ENCODE results near the gene MRPS27. TPM values are rescaled to one million over a fixed set of nuclear protein-coding genes. Genes with fewer than 3 reads are reported as not detected.
A peak's percentile ranks its signal among the peaks of the same experiment; 100 is the strongest.

MRPS27 gene
- total and polyA plus RNA-seq, 2 of the 13 experiments (the other 11 are each of a cell fraction or from before 2014, with no cell fraction given), result 71.8 to 115 TPM

DNA sequence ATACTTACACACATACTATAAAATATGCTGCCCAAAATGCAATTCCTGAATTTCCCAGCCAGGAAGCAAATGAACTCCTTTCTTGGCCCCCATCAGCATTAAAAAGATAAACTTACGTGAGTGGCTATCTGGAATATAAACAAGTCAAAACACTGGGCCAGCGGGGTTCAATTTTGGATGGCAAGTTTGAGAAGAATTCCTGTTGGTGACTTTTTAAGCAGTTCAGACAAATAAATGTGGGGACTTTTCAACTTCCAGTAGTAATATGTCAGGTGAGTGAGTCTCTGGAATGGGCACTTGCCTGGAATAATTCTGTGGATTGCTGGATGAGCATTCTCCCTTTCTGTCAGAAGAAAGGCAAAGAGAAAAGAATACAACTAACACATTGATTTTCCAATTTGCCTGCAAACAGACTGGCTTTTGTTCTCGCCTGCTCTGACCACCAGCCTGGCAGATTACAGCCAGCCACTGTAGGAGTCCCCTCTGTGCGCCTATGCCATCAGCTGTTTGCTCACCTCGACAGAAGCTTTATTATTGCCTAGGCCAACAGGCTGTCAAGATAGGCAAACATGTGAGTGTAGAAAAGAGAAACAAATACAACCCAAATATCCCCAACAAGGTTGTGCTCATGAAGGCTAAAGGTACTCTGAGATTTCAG, 78.6 kb downstream of the MRPS27 start (continued):
- TF ChIP-seq ZNF674 (CRISPR knock-in tag; IDR thresholded peaks at IDR 0.05; ENCODE audit: low read depth) (no peak), ZNF292 (CRISPR knock-in tag; IDR thresholded peaks at IDR 0.05; ENCODE audit: borderline replicate concordance, low read depth) (peak; percentile 91), HMG20B (CRISPR knock-in tag; conservative IDR thresholded peaks at IDR 0.05) (peak; percentile 54; the same call in 1 of the 2 replicates), ZNF143 (CRISPR knock-in tag; IDR thresholded peaks at IDR 0.05) (no peak), CREM (IDR thresholded peaks at IDR 0.05) (peak; percentile 28; the same call in 1 of the 2 replicates), CREM (CRISPR knock-in tag; IDR thresholded peaks at IDR 0.05) (no peak), ADNP (CRISPR knock-in tag; IDR thresholded peaks at IDR 0.05) (no peak), ZSCAN29 (CRISPR knock-in tag; conservative IDR thresholded peaks at IDR 0.05) (no peak), CEBPG (CRISPR knock-in tag; IDR thresholded peaks at IDR 0.05) (peak; percentile 28; the same call in 1 of the 2 replicates), FOXK2 (IDR thresholded peaks at IDR 0.05) (peak; percentile 53; the same call in 1 of the 2 replicates), MIXL1 (CRISPR knock-in tag; IDR thresholded peaks at IDR 0.05) (peak; percentile 66; the same call in 1 of the 2 replicates), BCL6 (CRISPR knock-in tag; IDR thresholded peaks at IDR 0.05) (peak; percentile 66), RXRB (CRISPR knock-in tag; IDR thresholded peaks at IDR 0.05; ENCODE audit: borderline replicate concordance) (peak; percentile 46), FOXO1 (CRISPR knock-in tag; IDR thresholded peaks at IDR 0.05) (peak; percentile 36; the same call in 1 of the 2 replicates), NFIC (IDR thresholded peaks at IDR 0.05; ENCODE audit: low read length) (no peak), ZNF749 (CRISPR knock-in tag; IDR thresholded peaks at IDR 0.05; ENCODE audit: borderline replicate concordance) (peak; percentile 35; the same call in 1 of the 2 replicates)
- TF ChIP-seq, protein P1, sequence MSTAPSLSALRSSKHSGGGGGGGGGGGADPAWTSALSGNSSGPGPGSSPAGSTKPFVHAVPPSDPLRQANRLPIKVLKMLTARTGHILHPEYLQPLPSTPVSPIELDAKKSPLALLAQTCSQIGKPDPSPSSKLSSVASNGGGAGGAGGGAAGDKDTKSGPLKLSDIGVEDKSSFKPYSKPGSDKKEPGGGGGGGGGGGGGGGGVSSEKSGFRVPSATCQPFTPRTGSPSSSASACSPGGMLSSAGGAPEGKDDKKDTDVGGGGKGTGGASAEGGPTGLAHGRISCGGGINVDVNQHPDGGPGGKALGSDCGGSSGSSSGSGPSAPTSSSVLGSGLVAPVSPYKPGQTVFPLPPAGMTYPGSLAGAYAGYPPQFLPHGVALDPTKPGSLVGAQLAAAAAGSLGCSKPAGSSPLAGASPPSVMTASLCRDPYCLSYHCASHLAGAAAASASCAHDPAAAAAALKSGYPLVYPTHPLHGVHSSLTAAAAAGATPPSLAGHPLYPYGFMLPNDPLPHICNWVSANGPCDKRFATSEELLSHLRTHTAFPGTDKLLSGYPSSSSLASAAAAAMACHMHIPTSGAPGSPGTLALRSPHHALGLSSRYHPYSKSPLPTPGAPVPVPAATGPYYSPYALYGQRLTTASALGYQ (CRISPR knock-in tag; IDR thresholded peaks at IDR 0.05), result peak; percentile 66; the same call in 1 of the 2 replicates
- TF ChIP-seq, protein P2, sequence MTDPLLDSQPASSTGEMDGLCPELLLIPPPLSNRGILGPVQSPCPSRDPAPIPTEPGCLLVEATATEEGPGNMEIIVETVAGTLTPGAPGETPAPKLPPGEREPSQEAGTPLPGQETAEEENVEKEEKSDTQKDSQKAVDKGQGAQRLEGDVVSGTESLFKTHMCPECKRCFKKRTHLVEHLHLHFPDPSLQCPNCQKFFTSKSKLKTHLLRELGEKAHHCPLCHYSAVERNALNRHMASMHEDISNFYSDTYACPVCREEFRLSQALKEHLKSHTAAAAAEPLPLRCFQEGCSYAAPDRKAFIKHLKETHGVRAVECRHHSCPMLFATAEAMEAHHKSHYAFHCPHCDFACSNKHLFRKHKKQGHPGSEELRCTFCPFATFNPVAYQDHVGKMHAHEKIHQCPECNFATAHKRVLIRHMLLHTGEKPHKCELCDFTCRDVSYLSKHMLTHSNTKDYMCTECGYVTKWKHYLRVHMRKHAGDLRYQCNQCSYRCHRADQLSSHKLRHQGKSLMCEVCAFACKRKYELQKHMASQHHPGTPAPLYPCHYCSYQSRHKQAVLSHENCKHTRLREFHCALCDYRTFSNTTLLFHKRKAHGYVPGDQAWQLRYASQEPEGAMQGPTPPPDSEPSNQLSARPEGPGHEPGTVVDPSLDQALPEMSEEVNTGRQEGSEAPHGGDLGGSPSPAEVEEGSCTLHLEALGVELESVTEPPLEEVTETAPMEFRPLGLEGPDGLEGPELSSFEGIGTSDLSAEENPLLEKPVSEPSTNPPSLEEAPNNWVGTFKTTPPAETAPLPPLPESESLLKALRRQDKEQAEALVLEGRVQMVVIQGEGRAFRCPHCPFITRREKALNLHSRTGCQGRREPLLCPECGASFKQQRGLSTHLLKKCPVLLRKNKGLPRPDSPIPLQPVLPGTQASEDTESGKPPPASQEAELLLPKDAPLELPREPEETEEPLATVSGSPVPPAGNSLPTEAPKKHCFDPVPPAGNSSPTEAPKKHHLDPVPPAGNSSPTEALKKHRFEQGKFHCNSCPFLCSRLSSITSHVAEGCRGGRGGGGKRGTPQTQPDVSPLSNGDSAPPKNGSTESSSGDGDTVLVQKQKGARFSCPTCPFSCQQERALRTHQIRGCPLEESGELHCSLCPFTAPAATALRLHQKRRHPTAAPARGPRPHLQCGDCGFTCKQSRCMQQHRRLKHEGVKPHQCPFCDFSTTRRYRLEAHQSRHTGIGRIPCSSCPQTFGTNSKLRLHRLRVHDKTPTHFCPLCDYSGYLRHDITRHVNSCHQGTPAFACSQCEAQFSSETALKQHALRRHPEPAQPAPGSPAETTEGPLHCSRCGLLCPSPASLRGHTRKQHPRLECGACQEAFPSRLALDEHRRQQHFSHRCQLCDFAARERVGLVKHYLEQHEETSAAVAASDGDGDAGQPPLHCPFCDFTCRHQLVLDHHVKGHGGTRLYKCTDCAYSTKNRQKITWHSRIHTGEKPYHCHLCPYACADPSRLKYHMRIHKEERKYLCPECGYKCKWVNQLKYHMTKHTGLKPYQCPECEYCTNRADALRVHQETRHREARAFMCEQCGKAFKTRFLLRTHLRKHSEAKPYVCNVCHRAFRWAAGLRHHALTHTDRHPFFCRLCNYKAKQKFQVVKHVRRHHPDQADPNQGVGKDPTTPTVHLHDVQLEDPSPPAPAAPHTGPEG (CRISPR knock-in tag; IDR thresholded peaks at IDR 0.05), result no peak
- TF ChIP-seq, protein P3, sequence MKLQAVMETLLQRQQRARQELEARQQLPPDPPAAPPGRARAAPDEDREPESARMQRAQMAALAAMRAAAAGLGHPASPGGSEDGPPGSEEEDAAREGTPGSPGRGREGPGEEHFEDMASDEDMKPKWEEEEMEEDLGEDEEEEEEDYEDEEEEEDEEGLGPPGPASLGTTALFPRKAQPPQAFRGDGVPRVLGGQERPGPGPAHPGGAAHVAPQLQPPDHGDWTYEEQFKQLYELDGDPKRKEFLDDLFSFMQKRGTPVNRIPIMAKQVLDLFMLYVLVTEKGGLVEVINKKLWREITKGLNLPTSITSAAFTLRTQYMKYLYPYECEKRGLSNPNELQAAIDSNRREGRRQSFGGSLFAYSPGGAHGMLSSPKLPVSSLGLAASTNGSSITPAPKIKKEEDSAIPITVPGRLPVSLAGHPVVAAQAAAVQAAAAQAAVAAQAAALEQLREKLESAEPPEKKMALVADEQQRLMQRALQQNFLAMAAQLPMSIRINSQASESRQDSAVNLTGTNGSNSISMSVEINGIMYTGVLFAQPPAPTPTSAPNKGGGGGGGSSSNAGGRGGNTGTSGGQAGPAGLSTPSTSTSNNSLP (IDR thresholded peaks at IDR 0.05; ENCODE audit: low read depth, low read length), result peak; percentile 62
- TF ChIP-seq, protein P4, sequence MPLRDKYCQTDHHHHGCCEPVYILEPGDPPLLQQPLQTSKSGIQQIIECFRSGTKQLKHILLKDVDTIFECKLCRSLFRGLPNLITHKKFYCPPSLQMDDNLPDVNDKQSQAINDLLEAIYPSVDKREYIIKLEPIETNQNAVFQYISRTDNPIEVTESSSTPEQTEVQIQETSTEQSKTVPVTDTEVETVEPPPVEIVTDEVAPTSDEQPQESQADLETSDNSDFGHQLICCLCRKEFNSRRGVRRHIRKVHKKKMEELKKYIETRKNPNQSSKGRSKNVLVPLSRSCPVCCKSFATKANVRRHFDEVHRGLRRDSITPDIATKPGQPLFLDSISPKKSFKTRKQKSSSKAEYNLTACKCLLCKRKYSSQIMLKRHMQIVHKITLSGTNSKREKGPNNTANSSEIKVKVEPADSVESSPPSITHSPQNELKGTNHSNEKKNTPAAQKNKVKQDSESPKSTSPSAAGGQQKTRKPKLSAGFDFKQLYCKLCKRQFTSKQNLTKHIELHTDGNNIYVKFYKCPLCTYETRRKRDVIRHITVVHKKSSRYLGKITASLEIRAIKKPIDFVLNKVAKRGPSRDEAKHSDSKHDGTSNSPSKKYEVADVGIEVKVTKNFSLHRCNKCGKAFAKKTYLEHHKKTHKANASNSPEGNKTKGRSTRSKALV (CRISPR knock-in tag; IDR thresholded peaks at IDR 0.05), result 0 out of 2 replicates have a peak, but pooled peaks have one; percentile 24

All from HepG2 (cell line).